HEK293T (cell line): ENCODE measurements around the gene SLC38A10.

Experiments used
- CTCF ChIA-PET: fragments of 350-600 bp; formaldehyde crosslinking; extraction: SDS; loops from one replicate; lab custom pipeline; 2021; ENCODE audit warnings: antibody characterized with exemption, inconsistent platforms; lab: Yijun Ruan, JAX
- POLR2A ChIA-PET: fragments of 350-600 bp; formaldehyde crosslinking; extraction: SDS; loops from one replicate; lab custom pipeline; 2020; ENCODE audit warnings: antibody characterized with exemption, inconsistent platforms; lab: Yijun Ruan, JAX
- DNase-seq: peaks from one replicate; pipeline ENCODE4 v3.0.0; 2012; ENCODE audit warnings: mixed read lengths; ENCODE audit errors: extremely low spot score
- ARNT ChIP-seq: fragments of 450-650 bp; IDR thresholded peaks from 2 replicates; pipeline ENCODE4 v1.6.1; 2017; ENCODE audit warnings: mild to moderate bottlenecking
- BHLHE40 ChIP-seq: fragments of 450-650 bp; IDR thresholded peaks from 2 replicates; pipeline ENCODE4 v1.6.1; 2016; ENCODE audit warnings: mild to moderate bottlenecking, moderate library complexity, borderline replicate concordance
- CTBP1 ChIP-seq: fragments of 450-650 bp; IDR thresholded peaks from 2 replicates; pipeline ENCODE4 v1.6.1; 2016; ENCODE audit warnings: borderline replicate concordance
- ELF4 ChIP-seq: fragments of 450-650 bp; IDR thresholded peaks from 2 replicates; pipeline ENCODE4 v1.6.1; 2017; ENCODE audit warnings: antibody characterized with exemption
- FOXA1 ChIP-seq: fragments of 450-650 bp; IDR thresholded peaks from 2 replicates; pipeline ENCODE4 v1.6.1; 2016; ENCODE audit warnings: mild to moderate bottlenecking
- FOXK2 ChIP-seq: fragments of 450-650 bp; IDR thresholded peaks from 2 replicates; pipeline ENCODE4 v1.6.1; 2016; ENCODE audit warnings: mild to moderate bottlenecking
- FOXM1 ChIP-seq: fragments of 450-650 bp; IDR thresholded peaks from 2 replicates; pipeline ENCODE4 v1.6.1; 2017; ENCODE audit warnings: mild to moderate bottlenecking, borderline replicate concordance
- HDGF ChIP-seq: fragments of 450-650 bp; IDR thresholded peaks from 2 replicates; pipeline ENCODE4 v1.6.1; 2017; ENCODE audit warnings: antibody characterized with exemption, borderline replicate concordance
- L3MBTL2 ChIP-seq: fragments of 450-650 bp; conservative IDR thresholded peaks from 2 replicates; pipeline ENCODE4 v1.6.1; 2016; ENCODE audit warnings: mild to moderate bottlenecking
- LEF1 ChIP-seq: fragments of 450-650 bp; IDR thresholded peaks from 2 replicates; pipeline ENCODE4 v1.6.1; 2017; ENCODE audit warnings: mild to moderate bottlenecking, borderline replicate concordance
- NFRKB ChIP-seq: fragments of 450-650 bp; IDR thresholded peaks from 2 replicates; pipeline ENCODE4 v1.6.1; 2016; ENCODE audit warnings: mild to moderate bottlenecking, moderate library complexity
- SP1 ChIP-seq: fragments of 450-650 bp; IDR thresholded peaks from 2 replicates; pipeline ENCODE4 v1.6.1; 2017
- SUZ12 ChIP-seq: fragments of 450-650 bp; IDR thresholded peaks from 2 replicates; pipeline ENCODE4 v1.6.1; 2016; ENCODE audit warnings: mild to moderate bottlenecking
- TARDBP ChIP-seq: fragments of 450-650 bp; IDR thresholded peaks from 2 replicates; pipeline ENCODE4 v1.6.1; 2016
- ZNF384 ChIP-seq: fragments of 450-650 bp; IDR thresholded peaks from 2 replicates; pipeline ENCODE4 v1.6.1; 2016
- TF ChIP-seq, protein P1 (sequence below): fragments of 450-650 bp; IDR thresholded peaks from 2 replicates; pipeline ENCODE4 v1.6.1; 2016

Gene SLC38A10

DNA sequence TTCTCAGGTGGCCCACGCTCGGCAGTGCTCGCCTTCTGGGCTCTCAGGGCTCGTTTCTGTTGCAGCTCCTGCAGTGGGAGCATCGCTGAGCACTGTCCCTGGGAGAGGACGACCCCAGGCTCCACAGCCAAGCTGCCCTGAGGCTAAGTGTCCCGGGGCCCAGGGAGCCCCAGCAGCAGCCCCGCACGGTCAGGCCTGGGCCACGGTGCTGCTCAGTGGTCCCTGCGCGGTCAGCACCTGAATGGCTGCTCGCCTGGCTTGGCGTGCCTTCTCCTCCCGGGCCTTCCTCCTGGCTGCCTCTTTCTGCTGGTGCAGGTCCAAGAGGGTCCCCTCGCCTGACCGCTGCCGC lies 95.7 kb downstream of the SLC38A10 start:
- POLR2A ChIA-PET: no interaction called here
- TF ChIP-seq TARDBP (no peak), ARNT (no peak), ZNF384 (no peak), NFRKB (no peak), LEF1 (no peak), L3MBTL2 (no peak), HDGF (no peak), FOXM1 (no peak), FOXA1 (no peak), CTBP1 (no peak), FOXK2 (no peak)
- TF ChIP-seq, protein P1, sequence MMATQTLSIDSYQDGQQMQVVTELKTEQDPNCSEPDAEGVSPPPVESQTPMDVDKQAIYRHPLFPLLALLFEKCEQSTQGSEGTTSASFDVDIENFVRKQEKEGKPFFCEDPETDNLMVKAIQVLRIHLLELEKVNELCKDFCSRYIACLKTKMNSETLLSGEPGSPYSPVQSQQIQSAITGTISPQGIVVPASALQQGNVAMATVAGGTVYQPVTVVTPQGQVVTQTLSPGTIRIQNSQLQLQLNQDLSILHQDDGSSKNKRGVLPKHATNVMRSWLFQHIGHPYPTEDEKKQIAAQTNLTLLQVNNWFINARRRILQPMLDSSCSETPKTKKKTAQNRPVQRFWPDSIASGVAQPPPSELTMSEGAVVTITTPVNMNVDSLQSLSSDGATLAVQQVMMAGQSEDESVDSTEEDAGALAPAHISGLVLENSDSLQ: no peak

DNA sequence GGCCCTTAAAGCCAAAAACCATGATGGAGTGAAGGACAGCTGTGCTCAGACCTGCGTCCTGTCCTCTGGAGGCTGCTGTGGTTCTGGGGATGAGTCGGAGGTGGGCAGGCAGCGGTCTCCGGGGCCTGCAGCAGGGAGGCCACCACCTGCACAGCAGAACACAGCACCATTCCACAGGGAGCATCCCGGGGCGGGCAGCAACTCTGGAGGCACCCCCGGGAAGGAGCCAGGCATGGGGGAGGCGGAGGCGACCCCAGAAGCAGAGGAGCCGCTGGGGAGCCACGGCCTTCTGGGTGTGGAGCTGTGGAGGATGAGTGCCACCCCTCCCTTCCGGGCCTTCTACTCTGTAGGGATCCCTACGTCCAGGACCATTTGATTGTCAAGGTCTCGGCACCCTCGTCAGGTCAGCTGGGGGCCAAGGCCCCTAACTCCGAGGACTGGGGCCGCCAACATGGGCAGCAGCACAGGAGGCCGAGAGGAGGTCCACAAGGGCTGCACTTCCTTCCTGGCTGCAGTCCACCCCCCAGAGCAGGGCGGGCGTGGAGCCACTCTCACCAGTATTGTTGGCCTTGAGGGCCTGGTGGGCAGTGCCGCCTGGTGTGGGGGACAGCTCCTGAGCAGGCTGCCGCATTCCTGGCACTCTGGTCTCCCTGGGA lies 96.2 kb downstream of the SLC38A10 start:
- no peak for DNase-seq
- CTCF ChIA-PET: no interaction called here
- TF ChIP-seq, protein P1: no peak
- POLR2A ChIA-PET: no interaction called here

More for the DNA sequence above, 95.7 kb downstream of the SLC38A10 start:
- DNase-seq: no peak
- CTCF ChIA-PET: no interaction called here

DNA sequence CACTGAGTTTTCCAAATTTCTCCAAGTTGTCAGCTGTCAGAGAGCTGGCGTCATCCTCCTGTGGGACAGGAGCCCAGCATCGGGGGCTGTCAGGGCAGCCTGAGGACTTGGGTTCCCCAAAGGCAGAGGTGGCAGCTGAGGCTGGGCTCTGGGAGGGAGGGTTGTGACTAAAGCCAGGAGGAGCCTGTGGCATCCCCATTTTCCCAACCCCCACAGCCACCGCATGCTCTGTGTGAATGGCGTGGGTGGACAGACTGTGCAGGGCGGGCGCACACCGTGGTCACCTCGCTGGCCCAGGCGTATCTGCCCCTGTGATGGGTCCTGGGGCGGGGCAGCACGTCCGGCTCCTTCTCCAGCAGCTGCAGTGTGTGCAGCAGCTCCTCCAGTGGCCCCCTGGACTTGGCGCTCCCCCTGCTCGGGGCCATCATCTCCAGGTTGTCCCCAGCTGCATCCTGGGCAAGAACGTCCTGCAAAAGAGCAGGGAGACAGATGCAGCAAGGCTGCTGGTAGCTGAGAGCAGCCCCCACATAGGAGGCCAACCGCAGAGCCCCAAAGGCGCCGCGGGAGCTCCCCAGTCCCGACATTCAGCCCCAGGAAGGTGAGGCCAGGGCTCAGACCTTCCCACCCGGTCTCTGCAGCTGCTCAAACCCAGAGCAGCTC lies 97.1 kb downstream of the SLC38A10 start:
- ChIA-PET POLR2A (no interaction called here), CTCF (interaction anchor here (0.7 kb wide), 1 partner anchor 107 kb away, joined by 3 read pairs; no protein-coding TSS in a partner anchor)
- DNase-seq: no peak
- TF ChIP-seq L3MBTL2: no peak
- TF ChIP-seq CTBP1: no peak
- no peak for TF ChIP-seq SUZ12
- TF ChIP-seq NFRKB: no peak
- no peak for TF ChIP-seq HDGF
- no peak for TF ChIP-seq SP1
- TF ChIP-seq LEF1: no peak

DNA sequence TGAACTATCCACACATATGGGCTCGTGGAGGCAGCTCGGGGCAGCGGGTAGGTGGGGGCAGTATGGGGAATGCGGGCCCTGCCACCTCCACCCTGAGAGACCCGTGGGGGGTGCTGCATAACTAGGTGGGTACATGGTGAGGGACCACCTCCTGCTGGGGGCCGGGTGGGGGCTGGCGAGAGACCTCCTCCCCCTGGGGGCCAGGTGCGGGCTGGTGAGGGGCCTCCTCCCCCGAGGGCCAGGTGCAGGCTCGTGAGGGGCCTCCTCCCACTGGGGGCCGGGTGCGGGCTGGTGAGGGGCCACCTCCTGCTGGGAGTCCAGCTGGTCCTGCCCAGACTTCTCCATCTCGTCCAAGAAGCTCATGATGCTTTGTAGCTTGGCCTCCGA lies 97.7 kb downstream of the SLC38A10 start:
- POLR2A ChIA-PET: no interaction called here
- CTCF ChIA-PET: no interaction called here
- no peak for DNase-seq
- no peak for TF ChIP-seq L3MBTL2
- TF ChIP-seq BHLHE40: no peak
- no peak for TF ChIP-seq SP1
- no peak for TF ChIP-seq FOXM1
- TF ChIP-seq ARNT: no peak
- TF ChIP-seq, protein P1: no peak
- TF ChIP-seq HDGF: no peak
- TF ChIP-seq SUZ12: no peak
- no peak for TF ChIP-seq FOXA1
- TF ChIP-seq CTBP1: no peak
- TF ChIP-seq LEF1: no peak
- TF ChIP-seq ZNF384: no peak

DNA sequence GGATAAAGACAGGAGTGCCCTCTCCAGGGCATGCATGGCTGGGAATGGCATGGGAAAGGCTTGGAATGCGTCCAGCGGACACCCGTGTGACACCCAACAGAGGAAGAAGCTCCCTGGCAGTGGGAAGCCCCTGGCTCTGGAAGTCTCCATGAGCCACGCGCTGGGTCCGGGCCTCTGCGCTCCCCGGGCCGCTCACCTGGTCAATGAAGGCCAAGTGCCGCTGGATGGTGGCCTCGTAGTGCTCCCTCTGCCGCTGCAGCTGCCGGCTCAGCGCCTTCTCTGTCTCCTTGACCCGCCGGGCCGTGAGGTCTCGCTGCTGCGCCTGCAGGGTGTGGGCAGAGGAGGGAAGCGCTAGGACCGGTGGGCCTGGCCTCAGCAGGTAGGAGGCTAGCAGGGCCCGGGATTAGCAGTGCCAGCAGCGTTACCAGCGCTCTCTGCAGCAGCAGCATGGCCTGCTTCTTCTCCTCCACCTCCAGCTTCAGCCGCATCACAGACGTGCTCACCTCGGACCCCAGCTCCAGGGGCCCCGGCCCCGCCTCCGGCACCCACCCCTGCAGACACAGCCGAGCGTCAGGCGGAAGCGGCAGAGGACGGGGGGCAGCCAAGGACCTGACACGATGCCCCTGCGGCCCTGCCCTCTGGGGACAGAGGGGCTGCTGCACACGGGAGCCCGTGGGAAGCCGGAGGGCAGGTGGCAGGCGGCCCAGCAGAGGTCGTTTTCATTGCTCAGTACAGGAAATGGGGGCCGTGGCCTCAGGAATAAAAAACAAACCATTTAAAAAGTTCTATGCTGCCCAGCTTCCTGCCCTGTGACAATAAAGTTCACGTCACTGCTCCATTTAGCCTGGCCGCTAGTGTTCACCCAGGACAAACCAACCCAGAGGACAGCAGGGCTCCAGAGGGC lies 98.3 kb downstream of the SLC38A10 start:
- ChIA-PET POLR2A (no interaction called here), CTCF (no interaction called here)
- DNase-seq: no peak
- TF ChIP-seq BHLHE40: no peak
- no peak for TF ChIP-seq LEF1
- TF ChIP-seq TARDBP: no peak
- no peak for TF ChIP-seq HDGF
- TF ChIP-seq CTBP1: no peak
- TF ChIP-seq ELF4: no peak

DNA sequence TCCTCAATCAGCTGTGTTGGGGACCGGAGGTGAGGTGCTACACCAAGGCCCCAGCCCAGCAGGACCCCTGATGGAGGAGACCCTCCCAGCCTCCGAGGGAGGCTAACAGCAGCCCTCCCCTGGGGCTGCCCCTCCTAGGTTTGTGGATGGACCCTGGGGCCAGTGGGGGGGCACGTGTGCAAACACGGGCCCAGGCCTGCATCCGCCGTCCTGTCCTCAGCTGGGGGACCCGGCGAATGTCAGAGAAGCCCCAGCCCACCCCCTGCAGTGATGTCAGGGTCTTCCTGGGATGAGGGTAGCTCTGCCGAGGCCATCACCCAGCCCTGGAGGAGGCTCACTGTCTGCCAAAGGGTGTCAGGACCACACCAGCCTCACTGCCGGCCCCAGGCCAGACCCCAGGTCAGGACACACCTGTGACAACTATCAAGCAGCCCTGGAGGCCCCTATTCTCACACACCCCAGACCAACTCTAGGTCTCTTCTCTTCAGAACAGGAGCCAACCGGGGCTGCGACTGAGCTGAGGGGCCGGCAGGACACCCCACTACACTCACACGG lies 99.1 kb downstream of the SLC38A10 start:
- no peak for DNase-seq
- TF ChIP-seq CTBP1 (no peak), LEF1 (no peak), ELF4 (no peak), SUZ12 (no peak), FOXA1 (no peak), ARNT (no peak)
- ChIA-PET POLR2A (no interaction called here), CTCF (no interaction called here)
